Keratinocyte (primary cell): ENCODE data around the gene TMC7. TPM values are rescaled to one million over a fixed set of nuclear protein-coding genes. Genes with fewer than 3 reads are reported as not detected.

ENCODE experiments used
- DNase-seq: peaks from one replicate; pipeline ENCODE4 v3.0.0-alpha.2; 2011; ENCODE audit warnings: low read depth, missing footprints, low spot score
- FAIRE-seq: peaks from 2 replicates; lab custom pipeline; 2011; peaks lifted over from hg19 to GRCh38; lab: Jason Lieb, UNC
- H2AFZ ChIP-seq: 2 replicates; pipeline ENCODE4 v1.6.0; 2012; ENCODE audit warnings: low read length, control low read depth, inconsistent platforms; ENCODE audit not compliant: control insufficient read depth
- H3K27ac ChIP-seq: 2 replicates; pipeline ENCODE4 v1.5.1; 2011; ENCODE audit warnings: low read length; ENCODE audit not compliant: control insufficient read depth, insufficient read depth
- H3K27me3 ChIP-seq: 3 replicates; pipeline ENCODE4 v1.6.0; 2011; ENCODE audit warnings: low read length; ENCODE audit not compliant: control insufficient read depth, insufficient read depth; ENCODE audit errors: extremely low read depth
- H3K36me3 ChIP-seq, 2 experiments: 2 replicates in 1 of 2; 3 replicates in 1 of 2; pipeline ENCODE4 v1.5.1; 2011; ENCODE audit warnings: low read length in 2 of 2, mild to moderate bottlenecking in 1 of 2; ENCODE audit not compliant: control insufficient read depth in 2 of 2, insufficient read depth in 2 of 2; ENCODE audit errors: extremely low read depth in 1 of 2
- H3K4me1 ChIP-seq: 3 replicates; pipeline ENCODE4 v1.5.1; 2011; ENCODE audit warnings: low read length; ENCODE audit not compliant: control insufficient read depth, insufficient read depth; ENCODE audit errors: extremely low read depth
- H3K4me2 ChIP-seq: 3 replicates; pipeline ENCODE4 v1.6.0; 2011; ENCODE audit warnings: low read depth, low read length; ENCODE audit not compliant: control insufficient read depth, insufficient read depth; ENCODE audit errors: extremely low read depth
- H3K4me3 ChIP-seq, 3 experiments: fragments of 200-600 bp in 1 of 3; sonication (generic) in 1 of 3; 2 replicates in 2 of 3; 3 replicates in 1 of 3; pipeline ENCODE4 v1.5.1; 2011 to 2016; ENCODE audit warnings: low read length in 3 of 3, mild to moderate bottlenecking in 3 of 3, control low read depth in 2 of 3, inconsistent platforms in 1 of 3, low read depth in 1 of 3, mixed read lengths in 1 of 3, mixed run types in 1 of 3, moderate library complexity in 1 of 3; ENCODE audit not compliant: control insufficient read depth in 2 of 3, insufficient read depth in 2 of 3; ENCODE audit errors: extremely low read depth in 1 of 3
- H3K79me2 ChIP-seq: 2 replicates; pipeline ENCODE4 v1.6.0; 2012; ENCODE audit warnings: low read length; ENCODE audit not compliant: control insufficient read depth, insufficient read depth
- H3K9ac ChIP-seq: 3 replicates; pipeline ENCODE4 v1.6.0; 2011; ENCODE audit warnings: low read length; ENCODE audit not compliant: control insufficient read depth, insufficient read depth; ENCODE audit errors: extremely low read depth
- H3K9me1 ChIP-seq: 3 replicates; pipeline ENCODE4 v1.6.0; 2011; ENCODE audit warnings: low read length; ENCODE audit not compliant: control insufficient read depth, insufficient read depth; ENCODE audit errors: extremely low read depth
- H3K9me3 ChIP-seq: 2 replicates; pipeline ENCODE4 v1.5.1; 2012; ENCODE audit warnings: low read depth, low read length; ENCODE audit not compliant: control insufficient read depth
- H4K20me1 ChIP-seq: 3 replicates; pipeline ENCODE4 v1.6.0; 2011; ENCODE audit warnings: low read length; ENCODE audit not compliant: control insufficient read depth, insufficient read depth; ENCODE audit errors: extremely low read depth
- CTCF ChIP-seq, 3 experiments: IDR thresholded peaks in 1 of 3; conservative IDR thresholded peaks in 1 of 3; optimal IDR thresholded peaks in 1 of 3; 2 replicates in 2 of 3; 3 replicates in 1 of 3; pipeline versions ENCODE3 to v1.5.1; 2011; ENCODE audit warnings: low read length in 3 of 3, mild to moderate bottlenecking in 3 of 3, moderate library complexity in 2 of 3, control low read depth in 1 of 3, inconsistent platforms in 1 of 3; ENCODE audit not compliant: insufficient read depth in 2 of 3; ENCODE audit errors: extremely low read depth in 1 of 3
- EZH2 ChIP-seq: IDR thresholded peaks from one replicate; pipeline ENCODE4 v1.6.1; 2012; ENCODE audit warnings: inconsistent platforms, mild to moderate bottlenecking, low read length, moderate library complexity
- dilution Hi-C: fragments of 300-500 bp; cut with MboI; formaldehyde crosslinking; loops from one replicate; pipeline ENCODE4 v1.7.0; 2020; ENCODE audit warnings: low sequenced_read_pairs; ENCODE audit not compliant: extremely low pct_ligation_motif_present
- polyA plus RNA-seq, 5 experiments: library from polyadenylated mRNA; depleted of rRNA in 3 of 5; stranded (reverse) in 3 of 5; stranded (forward) in 1 of 5; unstranded in 1 of 5; fragments of >200 nt; gene quantifications; 1 replicate in 1 of 5; 2 replicates in 3 of 5; 3 replicates in 1 of 5; pipeline versions ENCODE4 v1.2.1 to v1.2.3, GENCODE V29; 2011 to 2012; ENCODE audit warnings: missing spikeins in 2 of 5, low read depth in 1 of 5, low replicate concordance in 1 of 5

The TMC7 gene
- polyA plus RNA-seq, 1 donor (not counting 4 experiments of a cell fraction or from before 2014, with no cell fraction given), result 8.5 TPM

GRCh38 chr16:19044769-19045168 is 61.0 kb downstream of the TMC7 start:
- no peaks in the 10 kb centered on the region for H3K79me2 ChIP-seq
- H3K9me3 ChIP-seq, result no peaks in the 10 kb centered on the region
- H3K36me3 ChIP-seq, result peaks cover 13 to 15% of the 10 kb centered on the region in 2 experiments
- no peak overlapping the region for H3K9ac ChIP-seq
- DNase-seq (no peak), FAIRE-seq (no peak)
- H3K27me3 ChIP-seq, result no peaks in the 10 kb centered on the region
- H3K4me2 ChIP-seq, result no peak overlapping the region
- no peak for TF ChIP-seq EZH2
- TF ChIP-seq CTCF (optimal IDR thresholded peaks at IDR 0.05 in 1 of 3, IDR thresholded peaks at IDR 0.05 in 1 of 3, conservative IDR thresholded peaks at IDR 0.05 in 1 of 3; ENCODE audit: extremely low read depth in 1 of 3, insufficient read depth in 2 of 3, low read length in 3 of 3), result no peak
- no peak overlapping the region for H2AFZ ChIP-seq
- H3K4me3 ChIP-seq, result no peak overlapping the region
- H3K27ac ChIP-seq, result no peak overlapping the region
- H4K20me1 ChIP-seq, result no peaks in the 10 kb centered on the region
- no peaks in the 10 kb centered on the region for H3K9me1 ChIP-seq
- dilution Hi-C loops, result no loop called here
- no peaks in the 10 kb centered on the region for H3K4me1 ChIP-seq

- dilution Hi-C loops, result no loop called here
- no peak for FAIRE-seq
- H3K79me2 ChIP-seq, result no peaks in the 10 kb centered on the region
Measured at GRCh38 chr16:19046062-19046461, 62.3 kb downstream of the TMC7 start.

More at GRCh38 chr16:19046062-19046461, 62.3 kb downstream of the TMC7 start:
- H2AFZ ChIP-seq, result no peak overlapping the region
- H3K4me3 ChIP-seq, result no peak overlapping the region
- no peaks in the 10 kb centered on the region for H3K9me1 ChIP-seq
- no peak overlapping the region for H3K4me2 ChIP-seq
- no peak for TF ChIP-seq EZH2
- TF ChIP-seq CTCF (optimal IDR thresholded peaks at IDR 0.05 in 1 of 3, IDR thresholded peaks at IDR 0.05 in 1 of 3, conservative IDR thresholded peaks at IDR 0.05 in 1 of 3; ENCODE audit: extremely low read depth in 1 of 3, insufficient read depth in 2 of 3, low read length in 3 of 3), result no peak
- peaks cover 12 to 13% of the 10 kb centered on the region in 2 experiments for H3K36me3 ChIP-seq
- H3K9me3 ChIP-seq, result no peaks in the 10 kb centered on the region
- no peak for DNase-seq
- no peaks in the 10 kb centered on the region for H3K4me1 ChIP-seq
- H3K9ac ChIP-seq, result no peak overlapping the region
- H3K27me3 ChIP-seq, result no peaks in the 10 kb centered on the region
- H3K27ac ChIP-seq, result no peak overlapping the region
- no peaks in the 10 kb centered on the region for H4K20me1 ChIP-seq
